Chondrocyte (in vitro differentiated cells): ENCODE results near the gene CYP4F22. TPM values are rescaled to one million over a fixed set of nuclear protein-coding genes. Genes with fewer than 3 reads are reported as not detected.

Experiments used
- DNase-seq: peaks from one replicate; pipeline ENCODE4 v3.0.0; 2021; ENCODE audit warnings: mixed read lengths, low spot score
- H3K27ac Mint-ChIP-seq: one replicate; pipeline ENCODE4 v1.8.0; 2021; ENCODE audit warnings: mild to moderate bottlenecking, moderate library complexity, mixed read lengths; ENCODE audit not compliant: unreplicated experiment
- H3K27me3 Mint-ChIP-seq: 2 replicates; pipeline ENCODE4 v1.8.0; 2021; ENCODE audit warnings: low read depth, mixed read lengths
- H3K36me3 Mint-ChIP-seq: 2 replicates; pipeline ENCODE4 v1.8.0; 2021; ENCODE audit warnings: low read depth, mixed read lengths
- H3K4me1 Mint-ChIP-seq: 2 replicates; pipeline ENCODE4 v1.8.0; 2021; ENCODE audit warnings: low read depth, mild to moderate bottlenecking, mixed read lengths
- H3K4me3 Mint-ChIP-seq: one replicate; pipeline ENCODE4 v1.8.0; 2021; ENCODE audit warnings: mild to moderate bottlenecking, moderate library complexity, mixed read lengths; ENCODE audit not compliant: unreplicated experiment
- H3K9me3 Mint-ChIP-seq: 2 replicates; pipeline ENCODE4 v1.8.0; 2021; ENCODE audit warnings: low read depth, mixed read lengths
- CTCF ChIP-seq: fragments of 200-600 bp; sonication (generic); IDR thresholded peaks from 2 replicates; pipeline ENCODE4 v1.5.0; 2021; ENCODE audit warnings: antibody characterized with exemption, mild to moderate bottlenecking, moderate library complexity
- total RNA-seq: library from RNA; stranded (reverse); gene quantifications from 3 replicates; pipeline ENCODE4 v1.2.1, GENCODE V29; 2021

The CYP4F22 gene
- total RNA-seq, 1 donor from 2014 or later, result not detected

GRCh38 chr19:15498156-15498858, 10.0 kb upstream of the CYP4F22 start:
- Mint-ChIP-seq H3K27ac (no peak overlapping the region), H3K9me3 (no peaks in the 10 kb centered on the region), H3K27me3 (peaks cover 27% of the 10 kb centered on the region), H3K4me3 (no peak overlapping the region), H3K36me3 (no peaks in the 10 kb centered on the region), H3K4me1 (no peaks in the 10 kb centered on the region)
- TF ChIP-seq CTCF, result no peak
- no peak for DNase-seq

- H3K9me3 Mint-ChIP-seq, result no peaks in the 10 kb centered on the region
- H3K27ac Mint-ChIP-seq, result no peak overlapping the region
- H3K27me3 Mint-ChIP-seq, result peaks cover 25% of the 10 kb centered on the region
- no peak for DNase-seq
- no peak for TF ChIP-seq CTCF
- H3K36me3 Mint-ChIP-seq, result no peaks in the 10 kb centered on the region
- no peaks in the 10 kb centered on the region for H3K4me1 Mint-ChIP-seq
- no peak overlapping the region for H3K4me3 Mint-ChIP-seq
These were observed 9.4 kb upstream of the CYP4F22 start for GRCh38 chr19:15498910-15499309.

- Mint-ChIP-seq H3K4me1 (no peaks in the 10 kb centered on the region), H3K27me3 (peaks cover 29% of the 10 kb centered on the region), H3K27ac (no peak overlapping the region), H3K4me3 (no peak overlapping the region), H3K9me3 (no peaks in the 10 kb centered on the region), H3K36me3 (no peaks in the 10 kb centered on the region)
- DNase-seq, result no peak
- no peak for TF ChIP-seq CTCF
These were observed 6.7 kb upstream of the CYP4F22 start for GRCh38 chr19:15501596-15501995.

- H3K9me3 Mint-ChIP-seq, result no peaks in the 10 kb centered on the region
- H3K36me3 Mint-ChIP-seq, result no peaks in the 10 kb centered on the region
- TF ChIP-seq CTCF, result no peak
- H3K4me1 Mint-ChIP-seq, result no peaks in the 10 kb centered on the region
- DNase-seq, result no peak
- H3K27me3 Mint-ChIP-seq, result peaks cover 32% of the 10 kb centered on the region
- H3K27ac Mint-ChIP-seq, result no peak overlapping the region
- H3K4me3 Mint-ChIP-seq, result no peak overlapping the region
These were observed 6.1 kb upstream of the CYP4F22 start for GRCh38 chr19:15502264-15502663.

GRCh38 chr19:15506074-15506571, 2.2 kb upstream of the CYP4F22 start:
- no peaks in the 10 kb centered on the region for H3K9me3 Mint-ChIP-seq
- no peaks in the 10 kb centered on the region for H3K36me3 Mint-ChIP-seq
- H3K4me3 Mint-ChIP-seq, result no peak overlapping the region
- TF ChIP-seq CTCF, result no peak
- H3K27me3 Mint-ChIP-seq, result peaks cover 25% of the 10 kb centered on the region
- no peaks in the 10 kb centered on the region for H3K4me1 Mint-ChIP-seq
- H3K27ac Mint-ChIP-seq, result no peak overlapping the region
- no peak for DNase-seq
